ENCODE measurements around the gene RPL23. TPM values are rescaled to one million over a fixed set of nuclear protein-coding genes. Genes with fewer than 3 reads are reported as not detected.

Gene RPL23
- total and polyA plus RNA-seq, 2 experiments from 2014 or later, result 491 to 1,384 TPM

GRCh38 chr17:38824899-38825761 lies 28.4 kb downstream of the RPL23 start, which contains the start of gene CWC25:
CWC25 (minus strand) TSS chr17:38825321; CDS start chr17:38825183, 138 bp downstream.
- H2AFZ ChIP-seq, result peak within 1 kb of the TSS; percentile 79
- H3K27me3 ChIP-seq, result no peaks in the 10 kb centered on the region
- 3% methylated on average over 49 of the region's 55 CpGs for WGBS (ENCODE audit: low lambda C conversion rate, missing lambda C conversion rate)

GRCh38 chr17:38815576-38816193 lies 37.8 kb downstream of the RPL23 start:
- no peaks in the 10 kb centered on the region for H3K36me3 ChIP-seq (replicated peaks; ENCODE audit: insufficient read depth, low read depth)

More at GRCh38 chr17:38824899-38825761, 28.4 kb downstream of the RPL23 start, which contains the start of gene CWC25:
- Histone ChIP-seq H3K36me3 (replicated peaks; ENCODE audit: insufficient read depth, low read depth) (no peaks in the 10 kb centered on the region), H3K4me2 (peak within 1 kb of the TSS; percentile 94), H3K79me2 (peaks cover 45% of the 10 kb centered on the region), H3K4me3 (peak within 1 kb of the TSS; percentile 86), H3K27ac (peak within 1 kb of the TSS; percentile 99), H3K4me1 (ENCODE audit: insufficient read depth) (peaks cover 13% of the 10 kb centered on the region), H3K9me2 (replicated peaks; ENCODE audit: insufficient read depth) (no peaks in the 10 kb centered on the region), H4K20me1 (ENCODE audit: insufficient read depth, poor library complexity, severe bottlenecking) (no peaks in the 10 kb centered on the region), H3K9me3 (ENCODE audit: low read depth) (no peaks in the 10 kb centered on the region)
- TF ChIP-seq CTCF (IDR thresholded peaks at IDR 0.05; ENCODE audit: poor library complexity) (no peak), EZH2 (IDR thresholded peaks at IDR 0.05; ENCODE audit: borderline replicate concordance) (no peak), EZH2phosphoT487 (IDR thresholded peaks at IDR 0.05; ENCODE audit: low read depth, severe bottlenecking, unreplicated experiment) (no peak)
- peak; percentile 94 for DNase-seq (ENCODE audit: low spot score)

GRCh38 chr17:38809828-38810227 lies 43.7 kb downstream of the RPL23 start:
- H3K4me2 ChIP-seq, result no peak overlapping the region
- H3K4me3 ChIP-seq, result no peak overlapping the region
- H3K9me3 ChIP-seq (ENCODE audit: low read depth), result no peaks in the 10 kb centered on the region
- TF ChIP-seq CTCF (IDR thresholded peaks at IDR 0.05; ENCODE audit: poor library complexity) (no peak), EZH2phosphoT487 (IDR thresholded peaks at IDR 0.05; ENCODE audit: low read depth, severe bottlenecking, unreplicated experiment) (no peak), EZH2 (IDR thresholded peaks at IDR 0.05; ENCODE audit: borderline replicate concordance) (no peak)
- H2AFZ ChIP-seq, result no peak overlapping the region
- H4K20me1 ChIP-seq (ENCODE audit: insufficient read depth, poor library complexity, severe bottlenecking), result no peaks in the 10 kb centered on the region
- WGBS (ENCODE audit: low lambda C conversion rate, missing lambda C conversion rate), result 98% methylated on average over 7 of the region's 7 CpGs
- no peaks in the 10 kb centered on the region for H3K4me1 ChIP-seq (ENCODE audit: insufficient read depth)
- no peak for DNase-seq (ENCODE audit: low spot score)
- no peaks in the 10 kb centered on the region for H3K9me2 ChIP-seq (replicated peaks; ENCODE audit: insufficient read depth)
- H3K27ac ChIP-seq, result no peak overlapping the region
- no peaks in the 10 kb centered on the region for H3K79me2 ChIP-seq
- no peaks in the 10 kb centered on the region for H3K36me3 ChIP-seq (replicated peaks; ENCODE audit: insufficient read depth, low read depth)
- H3K27me3 ChIP-seq, result no peaks in the 10 kb centered on the region

More at GRCh38 chr17:38815576-38816193, 37.8 kb downstream of the RPL23 start:
- 89% methylated on average over 8 of the region's 8 CpGs for WGBS (ENCODE audit: low lambda C conversion rate, missing lambda C conversion rate)
- Histone ChIP-seq H3K9me2 (replicated peaks; ENCODE audit: insufficient read depth) (no peaks in the 10 kb centered on the region), H3K79me2 (peaks cover 37% of the 10 kb centered on the region), H3K4me3 (no peak overlapping the region), H2AFZ (no peak overlapping the region), H4K20me1 (ENCODE audit: insufficient read depth, poor library complexity, severe bottlenecking) (no peaks in the 10 kb centered on the region), H3K4me1 (ENCODE audit: insufficient read depth) (no peaks in the 10 kb centered on the region), H3K27me3 (no peaks in the 10 kb centered on the region), H3K4me2 (no peak overlapping the region), H3K9me3 (ENCODE audit: low read depth) (no peaks in the 10 kb centered on the region), H3K27ac (no peak overlapping the region)
- TF ChIP-seq EZH2 (IDR thresholded peaks at IDR 0.05; ENCODE audit: borderline replicate concordance), result no peak
- no peak for DNase-seq (ENCODE audit: low spot score)

All from hepatocyte (in vitro differentiated cells).